Prostate gland (tissue), 2 donors: ENCODE data around the gene POLL.

Experiments
- POLR2A ChIP-seq: fragments of 450-650 bp; IDR thresholded peaks from one replicate; pipeline ENCODE4 v1.6.1; 2016; ENCODE audit warnings: antibody characterized with exemption, mild to moderate bottlenecking
- POLR2AphosphoS5 ChIP-seq: sonication (generic); formaldehyde crosslinking; IDR thresholded peaks from one replicate; pipeline ENCODE4 v1.6.1; 2017; ENCODE audit warnings: antibody characterized with exemption
- TF ChIP-seq, protein P1 (sequence below), 4 experiments: fragments of 200-600 bp in 2 of 4; fragments of 450-650 bp in 2 of 4; sonication (generic) in 2 of 4; IDR thresholded peaks; 1 replicate in 3 of 4; 2 replicates in 1 of 4; pipeline ENCODE4 v1.5.1; 2016 to 2019; ENCODE audit warnings: antibody characterized with exemption in 4 of 4, mild to moderate bottlenecking in 2 of 4, moderate library complexity in 2 of 4

DNA sequence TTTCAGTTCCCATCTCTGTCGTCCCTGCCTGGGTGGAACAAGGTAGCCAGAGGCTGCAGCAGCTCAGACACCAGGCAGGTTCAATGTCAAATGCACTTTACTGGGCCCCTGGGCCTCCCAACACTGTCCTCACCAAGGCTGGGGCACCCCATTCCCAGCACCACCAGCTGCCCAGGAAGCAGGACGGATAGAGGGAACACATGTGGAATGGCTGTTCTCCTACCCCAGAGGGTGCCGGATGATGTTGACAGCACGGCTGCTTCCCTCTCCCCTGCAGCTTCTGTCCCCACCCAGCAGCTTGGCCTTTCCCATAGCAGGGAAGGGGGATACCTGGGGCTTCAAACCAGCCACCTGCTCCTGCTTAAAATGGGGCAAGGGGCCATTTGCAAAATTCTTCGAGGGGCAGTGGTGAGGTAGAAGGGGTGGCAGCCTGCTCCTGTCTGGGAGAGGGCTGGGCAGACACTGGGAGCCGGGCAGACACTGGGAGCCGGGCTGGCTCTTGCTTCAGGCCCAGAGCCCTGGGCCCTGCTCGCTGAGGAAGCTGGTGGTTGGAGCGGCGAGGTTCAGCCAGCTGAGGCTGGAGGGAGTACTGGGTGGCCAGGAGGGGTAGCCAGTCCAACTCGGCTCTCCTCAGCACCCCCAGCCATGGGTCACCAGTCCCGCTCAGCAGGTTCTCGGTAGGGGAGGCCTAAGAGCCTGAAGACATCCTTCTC, 9.1 kb downstream of the POLL start:
- TF ChIP-seq, protein P1, sequence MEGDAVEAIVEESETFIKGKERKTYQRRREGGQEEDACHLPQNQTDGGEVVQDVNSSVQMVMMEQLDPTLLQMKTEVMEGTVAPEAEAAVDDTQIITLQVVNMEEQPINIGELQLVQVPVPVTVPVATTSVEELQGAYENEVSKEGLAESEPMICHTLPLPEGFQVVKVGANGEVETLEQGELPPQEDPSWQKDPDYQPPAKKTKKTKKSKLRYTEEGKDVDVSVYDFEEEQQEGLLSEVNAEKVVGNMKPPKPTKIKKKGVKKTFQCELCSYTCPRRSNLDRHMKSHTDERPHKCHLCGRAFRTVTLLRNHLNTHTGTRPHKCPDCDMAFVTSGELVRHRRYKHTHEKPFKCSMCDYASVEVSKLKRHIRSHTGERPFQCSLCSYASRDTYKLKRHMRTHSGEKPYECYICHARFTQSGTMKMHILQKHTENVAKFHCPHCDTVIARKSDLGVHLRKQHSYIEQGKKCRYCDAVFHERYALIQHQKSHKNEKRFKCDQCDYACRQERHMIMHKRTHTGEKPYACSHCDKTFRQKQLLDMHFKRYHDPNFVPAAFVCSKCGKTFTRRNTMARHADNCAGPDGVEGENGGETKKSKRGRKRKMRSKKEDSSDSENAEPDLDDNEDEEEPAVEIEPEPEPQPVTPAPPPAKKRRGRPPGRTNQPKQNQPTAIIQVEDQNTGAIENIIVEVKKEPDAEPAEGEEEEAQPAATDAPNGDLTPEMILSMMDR (IDR thresholded peaks at IDR 0.05), result no peak
- TF ChIP-seq POLR2AphosphoS5 (no peak), POLR2A (no peak)
